KOPT-K1 (cell line): ENCODE measurements around the gene LMBRD1.
"Not testable (repeated sequence)": the region's sequence is repeated elsewhere in the genome, so short reads cannot be mapped to it uniquely, and the experiment has no call there.

ENCODE experiments used
- H3K27ac ChIP-seq: fragments of 200-600 bp; sonication (generic); 2 replicates; pipeline ENCODE4 v1.5.1; 2016; ENCODE audit warnings: antibody characterized with exemption, mild to moderate bottlenecking, low read depth, low read length; ENCODE audit not compliant: poor library complexity, severe bottlenecking
- H3K36me3 ChIP-seq: fragments of 200-600 bp; sonication (generic); 2 replicates; pipeline ENCODE4 v1.5.1; 2017; ENCODE audit warnings: antibody characterized with exemption, mild to moderate bottlenecking, low read length, moderate library complexity; ENCODE audit not compliant: insufficient read depth
- H3K9me3 ChIP-seq: fragments of 200-600 bp; sonication (generic); 2 replicates; pipeline ENCODE4 v1.5.1; 2017; ENCODE audit warnings: antibody characterized with exemption, low read length, mild to moderate bottlenecking; ENCODE audit not compliant: insufficient read depth, poor library complexity, severe bottlenecking

The LMBRD1 gene

DNA sequence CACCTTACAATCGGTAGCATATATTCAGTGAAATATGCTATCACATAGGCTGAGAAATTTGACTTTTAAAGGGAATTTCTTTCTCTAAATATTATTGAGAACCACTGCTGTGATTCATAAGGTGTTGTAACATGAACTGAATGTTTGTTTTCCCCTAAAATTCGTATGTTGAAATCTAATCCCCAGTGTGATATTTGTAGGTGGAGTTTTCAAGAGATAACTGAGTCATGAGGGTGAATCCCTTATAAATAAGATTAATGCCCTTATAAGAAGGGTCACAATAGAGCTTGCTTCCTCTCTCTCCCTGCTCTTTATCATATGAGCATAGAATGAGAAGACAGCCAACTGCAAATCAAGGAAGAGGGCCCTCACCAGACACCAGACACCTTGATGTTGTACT lies 64.8 kb downstream of the LMBRD1 start:
- H3K27ac ChIP-seq, result no peak overlapping the region

DNA sequence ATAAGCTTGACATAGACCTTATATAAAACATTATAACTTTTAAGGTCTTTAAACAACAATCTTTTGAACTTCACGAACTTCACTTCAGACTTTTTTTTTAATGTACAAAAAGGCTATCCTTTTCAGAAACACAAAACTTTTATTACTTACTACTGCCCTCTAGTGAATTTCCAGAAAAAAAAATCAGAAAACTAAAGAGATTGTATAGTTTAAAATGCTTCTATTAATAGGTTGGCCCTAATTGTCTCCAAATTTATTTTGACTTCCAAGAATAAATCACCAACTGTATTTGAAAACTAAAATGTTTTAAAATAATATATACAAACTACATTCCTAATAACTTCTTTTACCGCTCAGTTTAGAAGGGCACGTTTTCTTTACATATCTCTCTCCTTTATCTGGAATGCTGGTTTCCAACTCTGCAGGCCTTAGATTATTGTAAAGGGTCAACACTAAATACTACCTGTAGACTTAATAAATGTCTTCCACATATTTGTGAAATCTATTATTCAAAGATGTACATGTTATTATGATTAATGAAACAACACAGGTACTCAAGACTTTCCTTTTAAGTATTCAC lies 66.8 kb downstream of the LMBRD1 start:
- Histone ChIP-seq H3K27ac (no peak overlapping the region), H3K36me3 (peaks cover 7% of the 10 kb centered on the region; the same call in 1 of the 2 replicates)

More for the DNA sequence above, 64.8 kb downstream of the LMBRD1 start:
- peaks cover 9% of the 10 kb centered on the region; the same call in 1 of the 2 replicates for H3K36me3 ChIP-seq
- no peaks in the 10 kb centered on the region for H3K9me3 ChIP-seq

DNA sequence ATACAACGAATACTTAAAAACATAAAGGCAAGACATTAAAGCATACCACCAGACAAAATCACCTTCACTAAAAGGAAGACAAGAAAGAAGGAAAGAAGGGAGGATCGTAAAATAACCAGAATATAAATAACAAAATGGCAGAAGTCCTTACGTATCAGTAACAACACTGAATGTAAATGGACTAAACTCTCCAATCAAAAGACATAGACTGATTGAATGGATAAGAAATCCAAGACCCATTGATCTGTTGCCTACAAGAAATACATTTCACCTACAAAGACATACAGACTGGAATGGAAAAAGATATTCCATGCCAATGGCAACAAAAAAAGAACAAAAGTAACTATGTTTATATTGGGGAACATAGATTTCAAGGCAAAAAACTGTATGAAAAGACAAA lies 74.1 kb downstream of the LMBRD1 start:
- Histone ChIP-seq H3K9me3 (peaks cover 16% of the 10 kb centered on the region), H3K27ac (no peak overlapping the region), H3K36me3 (peaks cover 16% of the 10 kb centered on the region)

More for the DNA sequence above, 66.8 kb downstream of the LMBRD1 start:
- H3K9me3 ChIP-seq, result peaks cover 8% of the 10 kb centered on the region

DNA sequence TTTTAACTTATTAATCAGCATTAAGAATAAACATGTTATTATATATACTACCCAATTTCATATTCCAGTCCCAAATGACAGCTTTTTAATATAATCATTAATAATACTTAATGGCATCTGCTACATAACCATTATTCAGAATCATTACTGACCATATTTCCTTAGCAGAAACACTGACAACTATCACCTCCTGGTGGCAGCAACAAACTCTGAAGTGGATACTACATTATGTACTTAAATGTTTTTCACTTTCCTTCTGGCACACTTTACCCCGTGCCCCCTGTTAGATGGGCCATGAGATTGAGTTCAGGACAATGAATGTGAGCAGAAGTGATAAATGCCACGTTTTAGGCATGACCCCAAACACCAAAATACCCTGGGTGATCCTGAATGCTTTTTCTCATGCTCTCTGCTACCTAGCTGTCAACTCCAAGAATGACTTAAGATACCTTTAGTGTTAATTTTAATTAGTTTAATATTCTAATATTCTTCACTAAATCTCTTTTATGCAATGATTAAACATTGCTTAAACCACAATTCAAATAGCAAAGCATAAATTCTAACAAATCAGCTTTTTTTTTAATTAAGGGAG lies 77.1 kb downstream of the LMBRD1 start:
- H3K27ac ChIP-seq, result no peak overlapping the region
- peaks cover 19% of the 10 kb centered on the region for H3K36me3 ChIP-seq
- H3K9me3 ChIP-seq, result peaks cover 8% of the 10 kb centered on the region

GRCh38 chr6:69706724-69707123 lies 90.1 kb downstream of the LMBRD1 start:
- Histone ChIP-seq H3K27ac (no peak overlapping the region), H3K9me3 (no peaks in the 10 kb centered on the region), H3K36me3 (0 out of 2 replicates have a peak, but pooled peaks cover 14% of the 10 kb centered on the region)

DNA sequence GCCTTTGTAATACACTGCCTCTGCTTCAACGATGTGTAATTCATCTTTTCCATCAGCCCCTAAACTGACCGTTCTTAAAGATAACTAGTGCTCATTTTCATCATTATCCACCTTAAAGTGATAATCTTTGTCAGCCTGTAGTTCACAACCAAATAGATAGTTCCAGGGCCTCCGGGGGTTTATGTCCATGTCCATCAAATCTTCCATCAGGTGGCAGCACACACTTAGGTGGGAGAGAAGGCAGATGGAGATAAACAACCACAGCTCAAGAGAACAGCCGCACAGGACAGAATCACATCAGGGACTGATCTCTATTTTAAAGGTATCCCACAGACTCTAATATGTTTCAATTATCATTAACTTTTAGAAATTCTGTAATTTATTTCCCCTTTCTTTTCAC lies 90.9 kb downstream of the LMBRD1 start:
- H3K36me3 ChIP-seq, result peaks cover 21% of the 10 kb centered on the region; the same call in 1 of the 2 replicates
- H3K27ac ChIP-seq, result no peak overlapping the region
- no peaks in the 10 kb centered on the region for H3K9me3 ChIP-seq

GRCh38 chr6:69704916-69705315 lies 91.9 kb downstream of the LMBRD1 start:
- Histone ChIP-seq H3K9me3 (no peaks in the 10 kb centered on the region), H3K27ac (no peak overlapping the region), H3K36me3 (peaks cover 27% of the 10 kb centered on the region; the same call in 1 of the 2 replicates)

- H3K36me3 ChIP-seq, result peaks cover 35% of the 10 kb centered on the region
- H3K9me3 ChIP-seq, result no peaks in the 10 kb centered on the region
- H3K27ac ChIP-seq, result no peak overlapping the region
These were observed 97.2 kb downstream of the LMBRD1 start for GRCh38 chr6:69699655-69700054.

GRCh38 chr6:69696273-69696672 lies 100.5 kb downstream of the LMBRD1 start:
- peaks cover 34% of the 10 kb centered on the region for H3K36me3 ChIP-seq
- H3K9me3 ChIP-seq, result no peaks in the 10 kb centered on the region
- no peak overlapping the region for H3K27ac ChIP-seq

GRCh38 chr6:69693762-69694161 lies 103.0 kb downstream of the LMBRD1 start:
- Histone ChIP-seq H3K27ac (no peak overlapping the region), H3K9me3 (no peaks in the 10 kb centered on the region), H3K36me3 (peaks cover 25% of the 10 kb centered on the region)

DNA sequence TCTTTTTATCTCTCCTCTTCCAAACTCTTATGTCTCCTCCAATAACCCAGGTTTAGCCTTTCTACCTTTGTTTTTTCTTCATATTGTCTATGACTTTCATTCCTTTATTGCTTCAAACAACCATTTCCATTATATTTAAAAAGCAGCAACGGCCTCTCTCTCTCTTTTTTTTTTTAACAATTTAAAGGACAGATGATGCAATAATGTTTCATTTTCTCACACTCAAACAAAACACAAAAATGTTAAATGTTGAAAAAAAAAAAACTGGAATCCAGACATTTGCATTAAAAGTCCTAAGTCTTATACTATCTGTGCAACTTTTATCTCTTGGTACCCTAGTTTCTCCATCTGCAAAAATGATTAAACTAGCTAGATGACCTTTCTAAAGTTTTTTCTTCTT lies 105.8 kb downstream of the LMBRD1 start:
- H3K9me3 ChIP-seq, result no peaks in the 10 kb centered on the region
- H3K27ac ChIP-seq, result no peak overlapping the region
- H3K36me3 ChIP-seq, result peaks cover 4% of the 10 kb centered on the region; the same call in 1 of the 2 replicates

GRCh38 chr6:69680302-69680701 lies 116.5 kb downstream of the LMBRD1 start:
- H3K9me3 ChIP-seq, result no peaks in the 10 kb centered on the region
- H3K36me3 ChIP-seq, result peaks cover 16% of the 10 kb centered on the region

DNA sequence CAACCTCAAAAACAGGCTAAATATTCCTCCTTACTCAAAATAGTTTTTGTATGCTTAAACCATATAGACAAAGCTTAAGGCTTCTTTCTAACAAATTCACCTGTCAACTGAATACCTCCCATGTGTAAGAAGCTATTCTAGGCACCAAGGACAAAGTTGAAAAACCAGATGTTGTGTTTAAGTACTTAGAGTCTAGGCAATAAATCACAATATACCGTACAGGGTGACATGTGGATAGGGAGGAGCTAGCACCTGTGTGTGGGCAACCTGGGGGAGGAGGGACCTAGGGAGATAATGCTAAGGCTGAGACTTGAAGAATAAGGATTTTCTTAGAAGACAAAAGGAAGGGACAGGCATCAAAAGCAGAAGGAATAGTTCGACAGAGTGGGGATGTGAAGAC lies 123.5 kb downstream of the LMBRD1 start:
- H3K9me3 ChIP-seq, result no peaks in the 10 kb centered on the region
- H3K27ac ChIP-seq, result no peak overlapping the region
- H3K36me3 ChIP-seq, result peaks cover 47% of the 10 kb centered on the region

More at GRCh38 chr6:69680302-69680701, 116.5 kb downstream of the LMBRD1 start:
- H3K27ac ChIP-seq, result no peak overlapping the region

- H3K27ac ChIP-seq, result no peak overlapping the region
- no peaks in the 10 kb centered on the region for H3K9me3 ChIP-seq
- peaks cover 20% of the 10 kb centered on the region for H3K36me3 ChIP-seq
These were observed 127.9 kb downstream of the LMBRD1 start for GRCh38 chr6:69668916-69669315.

- not testable (repeated sequence) for H3K9me3 ChIP-seq, H3K27ac ChIP-seq, H3K36me3 ChIP-seq
These were observed 130.0 kb downstream of the LMBRD1 start for GRCh38 chr6:69666779-69667178.

DNA sequence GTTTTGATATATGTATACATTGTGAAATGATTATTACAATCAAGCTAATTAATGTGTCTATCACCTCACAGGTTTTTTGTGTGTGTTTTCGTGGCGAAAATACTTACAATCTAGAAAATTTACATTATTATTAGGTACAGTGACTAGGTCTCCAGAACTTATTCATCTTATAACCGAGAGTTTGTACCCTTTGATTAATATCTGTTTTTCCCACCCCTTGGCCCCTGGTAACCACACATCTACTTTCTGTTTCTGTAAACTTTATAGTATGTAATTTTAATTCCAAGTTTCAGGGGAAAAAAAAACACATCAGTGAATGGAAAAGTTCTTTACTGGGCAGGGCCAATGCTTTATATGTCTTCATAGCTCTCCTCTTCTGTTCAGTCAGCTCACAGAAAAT lies 131.4 kb downstream of the LMBRD1 start:
- no peaks in the 10 kb centered on the region for H3K36me3 ChIP-seq
- no peaks in the 10 kb centered on the region for H3K9me3 ChIP-seq
- no peak overlapping the region for H3K27ac ChIP-seq
